Measurements from ENCODE around the gene ELL2. TPM values are rescaled to one million over a fixed set of nuclear protein-coding genes. Genes with fewer than 3 reads are reported as not detected.

ELL2 gene
- polyA plus RNA-seq, 1 donor, result 49.4 TPM

GRCh38 chr5:95956900-95957293, 4.8 kb downstream of the ELL2 start:
- no peak overlapping the region for H3K4me3 ChIP-seq (ENCODE audit: low read length)
- H3K36me3 ChIP-seq (ENCODE audit: control insufficient read depth, insufficient read depth, low read length), result peaks cover 4% of the 10 kb centered on the region
- H3K4me1 ChIP-seq (ENCODE audit: control insufficient read depth, insufficient read depth, low read length), result peaks cover 9% of the 10 kb centered on the region
- no peaks in the 10 kb centered on the region for H3K27me3 ChIP-seq (ENCODE audit: control insufficient read depth, insufficient read depth, low read length)
- no peak overlapping the region for H3K27ac ChIP-seq (ENCODE audit: low read length)
- no peaks in the 10 kb centered on the region for H3K9me3 ChIP-seq (ENCODE audit: control insufficient read depth, low read depth, low read length)
- no peak for DNase-seq

DNA sequence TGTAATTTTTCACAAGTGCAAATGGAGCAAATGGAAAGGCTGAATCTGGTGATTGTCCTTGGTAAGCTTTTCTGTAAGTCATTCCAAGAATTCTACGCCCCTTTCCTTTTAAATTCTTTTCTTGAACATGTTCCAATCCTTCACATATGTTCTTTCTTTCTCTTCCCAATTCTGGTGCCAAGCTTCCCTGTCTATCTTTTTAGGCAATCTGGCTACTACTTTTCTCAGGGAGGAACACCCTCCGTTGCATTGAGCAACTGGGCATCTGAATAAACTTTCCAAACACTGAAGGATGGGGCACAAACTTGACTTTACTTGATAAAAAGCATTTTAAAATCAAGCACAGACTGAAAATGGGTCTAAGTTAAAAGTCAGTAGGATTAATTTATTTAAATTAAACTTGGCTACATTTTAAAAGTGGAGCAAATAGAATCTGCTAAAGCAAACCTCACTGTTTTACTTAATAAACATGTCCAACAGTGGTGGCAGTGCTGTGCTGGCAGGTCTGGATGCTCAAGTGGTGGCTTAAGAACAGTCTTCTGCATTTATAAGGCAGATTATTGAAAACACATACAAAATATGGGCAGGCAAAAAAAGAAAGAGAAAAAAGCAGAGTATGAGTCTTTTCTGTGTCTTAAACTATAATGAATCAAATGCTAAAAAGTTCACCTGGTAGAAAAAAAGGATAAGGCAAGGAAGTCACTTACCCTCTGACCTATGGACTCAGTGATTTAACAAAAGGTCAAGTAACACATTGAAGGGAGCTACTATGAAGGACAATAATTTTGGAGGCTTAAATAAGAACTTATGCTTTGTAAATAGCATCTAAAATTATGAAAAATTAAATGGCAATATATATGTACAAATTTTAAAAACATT, 5.4 kb downstream of the ELL2 start:
- no peak for DNase-seq
- no peaks in the 10 kb centered on the region for H3K9me3 ChIP-seq (ENCODE audit: control insufficient read depth, low read depth, low read length)
- H3K4me3 ChIP-seq (ENCODE audit: low read length), result no peak overlapping the region
- peaks cover 9% of the 10 kb centered on the region for H3K4me1 ChIP-seq (ENCODE audit: control insufficient read depth, insufficient read depth, low read length)
- 83% methylated on average over 2 of the region's 2 CpGs for WGBS (ENCODE audit: insufficient coverage, low lambda C conversion rate)
- H3K27ac ChIP-seq (ENCODE audit: low read length), result no peak overlapping the region
- peaks cover 4% of the 10 kb centered on the region for H3K36me3 ChIP-seq (ENCODE audit: control insufficient read depth, insufficient read depth, low read length)
- H3K27me3 ChIP-seq (ENCODE audit: control insufficient read depth, insufficient read depth, low read length), result no peaks in the 10 kb centered on the region

- Histone ChIP-seq H3K36me3 (ENCODE audit: control insufficient read depth, insufficient read depth, low read length) (peaks cover 4% of the 10 kb centered on the region), H3K27me3 (ENCODE audit: control insufficient read depth, insufficient read depth, low read length) (no peaks in the 10 kb centered on the region), H3K27ac (ENCODE audit: low read length) (no peak overlapping the region), H3K4me1 (ENCODE audit: control insufficient read depth, insufficient read depth, low read length) (peaks cover 9% of the 10 kb centered on the region), H3K4me3 (ENCODE audit: low read length) (no peak overlapping the region), H3K9me3 (ENCODE audit: control insufficient read depth, low read depth, low read length) (no peaks in the 10 kb centered on the region)
- DNase-seq, result no peak
- WGBS (ENCODE audit: insufficient coverage, low lambda C conversion rate), result no CpG with 5 or more reads among the region's 3 CpGs
Measured at GRCh38 chr5:95954716-95955115, 6.9 kb downstream of the ELL2 start.

DNA sequence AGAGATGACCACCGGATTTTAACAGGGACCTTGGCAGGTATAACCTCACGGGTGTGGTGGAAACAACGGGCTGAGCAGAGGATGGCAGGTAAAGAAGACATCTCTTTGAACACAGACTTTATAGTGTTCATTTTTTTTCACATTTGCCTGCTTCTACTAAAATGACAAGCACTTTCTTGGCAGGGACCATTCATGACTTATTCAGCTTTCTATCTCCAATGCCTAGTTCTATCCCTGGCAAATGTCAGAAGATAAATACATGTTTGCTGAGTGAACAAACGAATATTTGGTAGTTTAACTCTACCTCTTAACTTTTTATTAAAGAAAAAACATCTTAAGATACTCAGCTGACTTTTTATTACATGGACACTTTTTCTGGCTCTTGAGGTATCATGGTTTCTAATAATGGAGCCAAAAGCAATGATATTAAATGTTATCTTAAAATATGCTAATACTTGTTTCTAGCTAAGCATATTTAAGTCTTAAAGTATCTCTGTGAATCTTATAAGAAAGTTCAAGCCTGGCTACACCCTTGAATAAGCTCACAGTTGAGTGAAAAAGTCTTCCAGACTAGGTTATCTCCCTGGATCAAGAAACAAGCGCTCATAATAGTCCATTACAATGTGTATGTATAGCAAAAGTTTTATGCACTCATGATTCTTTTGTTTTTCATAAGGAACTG, 8.5 kb downstream of the ELL2 start:
- Histone ChIP-seq H3K27ac (ENCODE audit: low read length) (no peak overlapping the region), H3K9me3 (ENCODE audit: control insufficient read depth, low read depth, low read length) (no peaks in the 10 kb centered on the region), H3K4me1 (ENCODE audit: control insufficient read depth, insufficient read depth, low read length) (peaks cover 4% of the 10 kb centered on the region), H3K4me3 (ENCODE audit: low read length) (no peak overlapping the region), H3K36me3 (ENCODE audit: control insufficient read depth, insufficient read depth, low read length) (no peaks in the 10 kb centered on the region), H3K27me3 (ENCODE audit: control insufficient read depth, insufficient read depth, low read length) (no peaks in the 10 kb centered on the region)
- no peak for DNase-seq
- 90% methylated on average over 1 of the region's 5 CpGs for WGBS (ENCODE audit: insufficient coverage, low lambda C conversion rate)

DNA sequence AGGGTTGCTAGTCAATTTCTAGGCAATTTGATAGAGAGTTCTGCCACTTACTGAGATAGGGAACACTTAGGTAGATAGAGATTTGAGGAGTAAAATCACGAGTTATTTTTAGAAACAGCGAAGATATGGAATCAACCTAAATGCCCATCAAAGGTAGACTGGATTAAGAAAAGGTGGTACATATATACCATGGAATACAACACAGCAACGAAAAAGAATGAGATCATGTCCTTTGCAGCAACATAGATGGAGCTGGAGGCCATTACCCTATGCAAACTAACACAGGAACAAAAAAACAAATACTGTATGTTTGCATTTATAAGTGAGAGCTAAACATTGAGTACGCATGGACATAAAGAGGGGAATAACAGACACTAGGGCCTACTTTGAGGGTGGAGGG, 9.7 kb downstream of the ELL2 start:
- Histone ChIP-seq H3K27me3 (ENCODE audit: control insufficient read depth, insufficient read depth, low read length) (no peaks in the 10 kb centered on the region), H3K9me3 (ENCODE audit: control insufficient read depth, low read depth, low read length) (no peaks in the 10 kb centered on the region), H3K4me3 (ENCODE audit: low read length) (no peak overlapping the region), H3K36me3 (ENCODE audit: control insufficient read depth, insufficient read depth, low read length) (no peaks in the 10 kb centered on the region), H3K4me1 (ENCODE audit: control insufficient read depth, insufficient read depth, low read length) (no peaks in the 10 kb centered on the region), H3K27ac (ENCODE audit: low read length) (no peak overlapping the region)
- WGBS (ENCODE audit: insufficient coverage, low lambda C conversion rate), result 76% methylated on average over 2 of the region's 4 CpGs
- no peak for DNase-seq

- Histone ChIP-seq H3K27me3 (ENCODE audit: control insufficient read depth, insufficient read depth, low read length) (no peaks in the 10 kb centered on the region), H3K4me3 (ENCODE audit: low read length) (no peak overlapping the region), H3K27ac (ENCODE audit: low read length) (no peak overlapping the region), H3K4me1 (ENCODE audit: control insufficient read depth, insufficient read depth, low read length) (no peaks in the 10 kb centered on the region), H3K9me3 (ENCODE audit: control insufficient read depth, low read depth, low read length) (no peaks in the 10 kb centered on the region), H3K36me3 (ENCODE audit: control insufficient read depth, insufficient read depth, low read length) (no peaks in the 10 kb centered on the region)
- WGBS (ENCODE audit: insufficient coverage, low lambda C conversion rate), result no CpG with 5 or more reads among the region's 1 CpG
- no peak for DNase-seq
Measured at GRCh38 chr5:95949810-95950209, 11.8 kb downstream of the ELL2 start.

DNA sequence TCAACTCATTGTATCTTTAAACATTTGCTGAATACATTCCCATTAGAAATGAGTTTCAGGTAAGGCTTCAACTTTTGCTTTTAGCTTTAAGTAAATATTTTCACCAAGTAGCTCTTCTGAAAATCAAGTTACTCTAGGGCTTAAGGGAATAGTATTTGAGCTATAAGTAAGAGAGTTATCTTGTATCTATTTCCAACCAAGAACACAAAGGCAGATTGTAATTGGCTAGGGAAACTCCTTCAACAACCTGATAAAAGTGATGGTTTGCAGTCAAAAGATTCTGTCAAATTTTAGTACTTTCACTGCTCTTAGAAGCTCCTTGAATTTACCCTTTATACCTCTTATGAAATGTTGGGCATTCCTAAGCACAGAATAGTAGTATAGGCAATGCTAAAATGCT, 13.0 kb downstream of the ELL2 start:
- no peak overlapping the region for H3K27ac ChIP-seq (ENCODE audit: low read length)
- no peaks in the 10 kb centered on the region for H3K27me3 ChIP-seq (ENCODE audit: control insufficient read depth, insufficient read depth, low read length)
- no peaks in the 10 kb centered on the region for H3K36me3 ChIP-seq (ENCODE audit: control insufficient read depth, insufficient read depth, low read length)
- H3K9me3 ChIP-seq (ENCODE audit: control insufficient read depth, low read depth, low read length), result no peaks in the 10 kb centered on the region
- H3K4me1 ChIP-seq (ENCODE audit: control insufficient read depth, insufficient read depth, low read length), result no peaks in the 10 kb centered on the region
- no peak overlapping the region for H3K4me3 ChIP-seq (ENCODE audit: low read length)
- no peak for DNase-seq

DNA sequence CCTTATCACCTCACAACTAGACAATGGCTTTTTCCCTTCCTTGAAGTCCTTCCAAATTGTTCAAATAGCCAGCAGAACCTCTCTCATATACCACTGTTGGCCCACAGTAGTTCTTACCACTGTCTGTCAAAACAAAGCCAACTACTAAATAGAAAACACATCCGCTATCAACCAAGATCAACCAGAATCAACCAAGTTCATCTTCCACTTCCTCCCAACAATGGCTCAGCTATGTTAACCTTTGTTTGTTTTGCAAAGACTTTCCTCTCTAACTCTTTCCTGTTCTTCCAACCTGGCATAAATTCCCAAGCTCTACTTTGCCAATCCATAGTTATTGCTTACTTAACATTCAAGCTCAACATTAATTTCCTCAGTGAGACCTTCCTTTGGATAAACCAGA, 15.2 kb downstream of the ELL2 start:
- no peak overlapping the region for H3K27ac ChIP-seq (ENCODE audit: low read length)
- DNase-seq, result no peak
- 100% methylated on average over 1 of the region's 1 CpG for WGBS (ENCODE audit: insufficient coverage, low lambda C conversion rate)
- H3K9me3 ChIP-seq (ENCODE audit: control insufficient read depth, low read depth, low read length), result no peaks in the 10 kb centered on the region
- no peaks in the 10 kb centered on the region for H3K4me1 ChIP-seq (ENCODE audit: control insufficient read depth, insufficient read depth, low read length)
- peaks cover 3% of the 10 kb centered on the region for H3K36me3 ChIP-seq (ENCODE audit: control insufficient read depth, insufficient read depth, low read length)
- H3K27me3 ChIP-seq (ENCODE audit: control insufficient read depth, insufficient read depth, low read length), result no peaks in the 10 kb centered on the region
- H3K4me3 ChIP-seq (ENCODE audit: low read length), result no peak overlapping the region

DNA sequence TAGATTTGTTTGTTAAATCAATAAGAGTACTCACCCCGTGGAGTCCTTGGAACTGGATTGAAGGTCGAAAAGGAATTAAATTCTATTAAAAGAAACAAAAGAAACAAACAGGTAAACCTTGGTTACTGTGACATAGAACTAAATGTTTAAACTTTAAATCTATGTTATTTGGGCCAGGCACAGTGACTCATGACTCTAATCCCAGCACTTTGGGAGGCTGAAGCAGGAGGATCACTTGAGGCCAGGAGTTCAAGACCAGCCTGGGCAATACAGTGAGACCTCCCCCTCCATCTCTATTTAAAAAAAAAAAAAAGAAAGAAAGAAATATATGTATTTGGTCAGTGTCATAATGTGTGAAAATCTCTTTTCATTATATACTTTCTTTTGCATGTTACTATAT, 18.7 kb downstream of the ELL2 start:
- peaks cover 7% of the 10 kb centered on the region for H3K36me3 ChIP-seq (ENCODE audit: control insufficient read depth, insufficient read depth, low read length)
- H3K4me3 ChIP-seq (ENCODE audit: low read length), result no peak overlapping the region
- no peaks in the 10 kb centered on the region for H3K9me3 ChIP-seq (ENCODE audit: control insufficient read depth, low read depth, low read length)
- 100% methylated on average over 1 of the region's 2 CpGs for WGBS (ENCODE audit: insufficient coverage, low lambda C conversion rate)
- H3K27me3 ChIP-seq (ENCODE audit: control insufficient read depth, insufficient read depth, low read length), result no peaks in the 10 kb centered on the region
- H3K4me1 ChIP-seq (ENCODE audit: control insufficient read depth, insufficient read depth, low read length), result peaks cover 3% of the 10 kb centered on the region
- H3K27ac ChIP-seq (ENCODE audit: low read length), result no peak overlapping the region
- DNase-seq, result no peak

DNA sequence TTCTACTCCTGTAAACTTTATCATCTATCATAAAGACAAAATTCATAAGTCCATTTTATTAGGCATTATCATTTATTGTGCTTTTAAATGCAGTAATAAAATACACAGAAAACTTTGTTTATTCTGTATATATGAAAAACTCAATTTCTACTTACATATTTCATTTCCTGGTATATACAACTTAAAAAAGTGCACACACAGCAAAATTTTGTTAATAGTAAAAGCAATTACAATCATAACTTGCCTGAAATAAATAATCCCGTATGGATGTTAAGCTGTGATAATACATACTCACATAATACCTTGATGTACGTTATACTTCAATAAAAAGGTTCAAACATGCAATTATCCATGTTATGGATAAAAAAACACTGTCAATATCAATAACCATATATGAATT, 19.2 kb downstream of the ELL2 start:
- 100% methylated on average over 1 of the region's 2 CpGs for WGBS (ENCODE audit: insufficient coverage, low lambda C conversion rate)
- H3K4me3 ChIP-seq (ENCODE audit: low read length), result no peak overlapping the region
- H3K4me1 ChIP-seq (ENCODE audit: control insufficient read depth, insufficient read depth, low read length), result peaks cover 3% of the 10 kb centered on the region

DNA sequence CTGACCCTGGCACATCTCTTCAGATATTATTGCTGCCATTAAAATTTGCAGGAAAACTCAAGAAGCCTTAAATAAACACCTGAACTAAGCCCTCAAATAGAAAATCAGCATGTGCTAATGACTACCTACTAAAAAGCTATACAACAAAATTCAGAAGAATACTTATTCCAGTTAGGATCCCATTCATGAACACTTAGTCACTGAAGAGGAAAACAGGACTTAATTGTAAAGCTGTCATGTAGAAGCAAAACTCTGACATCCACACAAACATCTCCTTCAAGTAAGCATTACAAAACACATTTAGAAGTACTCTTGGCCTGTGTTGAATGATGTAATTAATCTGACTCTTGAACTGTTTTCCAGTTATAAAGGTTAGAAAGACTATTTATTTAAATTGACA, 19.9 kb downstream of the ELL2 start:
- H3K27ac ChIP-seq (ENCODE audit: low read length), result no peak overlapping the region
- peaks cover 7% of the 10 kb centered on the region for H3K36me3 ChIP-seq (ENCODE audit: control insufficient read depth, insufficient read depth, low read length)
- no peak overlapping the region for H3K4me3 ChIP-seq (ENCODE audit: low read length)
- DNase-seq, result no peak
- no peaks in the 10 kb centered on the region for H3K27me3 ChIP-seq (ENCODE audit: control insufficient read depth, insufficient read depth, low read length)
- peaks cover 3% of the 10 kb centered on the region for H3K4me1 ChIP-seq (ENCODE audit: control insufficient read depth, insufficient read depth, low read length)
- H3K9me3 ChIP-seq (ENCODE audit: control insufficient read depth, low read depth, low read length), result no peaks in the 10 kb centered on the region

More for the DNA sequence above, 19.2 kb downstream of the ELL2 start:
- Histone ChIP-seq H3K9me3 (ENCODE audit: control insufficient read depth, low read depth, low read length) (no peaks in the 10 kb centered on the region), H3K27ac (ENCODE audit: low read length) (no peak overlapping the region), H3K36me3 (ENCODE audit: control insufficient read depth, insufficient read depth, low read length) (peaks cover 7% of the 10 kb centered on the region), H3K27me3 (ENCODE audit: control insufficient read depth, insufficient read depth, low read length) (no peaks in the 10 kb centered on the region)
- no peak for DNase-seq
